ENCODE data around the gene C12orf43. TPM values are rescaled to one million over a fixed set of nuclear protein-coding genes. Genes with fewer than 3 reads are reported as not detected.

Gene C12orf43
- total RNA-seq, 2 donors from 2014 or later = 13.8 to 15.2 TPM

DNA sequence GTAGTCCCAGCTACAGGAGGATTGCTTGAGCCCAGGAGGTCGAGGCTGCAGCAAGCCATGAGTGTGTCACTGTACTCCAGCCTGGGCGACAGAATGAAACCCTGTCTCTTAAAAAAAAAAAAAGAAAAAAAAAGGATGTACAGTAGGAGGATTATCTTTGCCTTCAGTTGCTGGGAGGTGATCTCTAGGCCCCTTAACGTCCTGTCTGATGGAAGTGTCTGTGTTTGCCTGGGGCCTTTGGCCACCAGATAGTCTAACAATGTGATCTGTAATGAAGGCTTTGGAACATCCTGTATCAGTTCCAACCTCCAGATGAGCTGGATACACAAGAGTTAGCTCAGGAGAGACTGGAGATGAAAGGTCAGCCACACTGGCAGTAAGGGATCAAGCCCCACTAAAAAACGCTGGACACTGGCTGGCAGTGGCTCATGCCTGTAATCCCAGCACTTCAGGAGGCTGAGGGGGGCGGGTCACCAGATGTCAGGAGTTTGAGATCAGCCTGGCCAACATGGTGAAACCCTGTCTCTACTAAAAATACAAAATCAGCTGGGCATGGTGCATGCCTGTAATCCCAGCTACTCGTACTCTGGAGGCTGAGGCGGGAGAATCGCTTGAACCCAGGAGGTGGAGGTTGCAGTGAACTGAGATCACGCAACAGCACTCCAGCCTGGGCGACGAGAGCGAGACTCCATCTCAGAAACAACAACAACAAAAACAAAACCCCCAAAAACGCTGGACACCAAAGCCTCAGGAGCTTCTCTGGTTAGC is 57.0 kb downstream of the C12orf43 start:
- H3K27me3 ChIP-seq (replicated peaks; ENCODE audit: insufficient read depth) = no peaks in the 10 kb centered on the region
- no peak for TF ChIP-seq POLR2A (IDR thresholded peaks at IDR 0.05)
- no peak overlapping the region for H3K27ac ChIP-seq
- H3K36me3 ChIP-seq = no peaks in the 10 kb centered on the region
- H3K9me3 ChIP-seq = no peaks in the 10 kb centered on the region
- no peak for DNase-seq (ENCODE audit: low spot score)
- H3K4me1 ChIP-seq (replicated peaks) = no peaks in the 10 kb centered on the region
- 77% methylated on average over 13 of the region's 13 CpGs for WGBS
- no peak overlapping the region for H3K4me3 ChIP-seq
- intact Hi-C loops (cut with DNase I) = no loop called here

DNA sequence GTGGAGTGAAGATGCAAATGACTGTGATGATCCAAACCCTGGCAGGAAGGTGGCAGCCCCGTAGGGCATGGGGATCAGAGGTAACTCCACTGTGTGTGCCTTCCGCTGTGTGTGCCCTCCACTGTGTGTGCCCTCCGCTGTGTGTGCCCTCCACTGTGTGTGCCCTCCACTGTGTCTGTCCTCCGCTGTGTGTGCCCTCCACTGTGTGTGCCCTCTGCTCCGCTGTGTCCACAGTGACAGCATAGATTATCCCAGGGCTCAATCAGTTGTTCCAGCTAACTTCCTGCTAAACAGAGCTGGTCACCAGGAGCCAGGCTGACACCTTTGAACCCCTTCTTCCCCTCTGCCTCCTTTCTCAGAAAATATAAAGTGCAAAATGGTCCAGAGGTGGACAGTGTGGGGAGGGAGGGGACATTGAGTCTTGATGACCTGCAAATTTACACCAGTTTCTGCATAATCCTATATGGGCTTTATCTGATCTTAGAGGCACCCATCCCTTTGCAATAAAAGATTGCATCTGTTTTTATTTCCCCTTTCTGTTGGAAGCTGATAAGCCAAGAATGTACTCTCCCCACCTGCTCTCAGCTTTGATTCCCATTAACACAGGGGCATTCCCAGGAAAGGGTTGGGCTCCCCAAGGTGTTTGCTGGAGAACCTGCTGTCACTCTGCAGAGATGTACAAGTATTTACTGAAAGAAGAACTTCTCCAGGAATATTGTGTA is 59.5 kb downstream of the C12orf43 start:
- TF ChIP-seq CTCF (IDR thresholded peaks at IDR 0.05) (no peak), POLR2A (IDR thresholded peaks at IDR 0.05) (no peak), POLR2AphosphoS5 (IDR thresholded peaks at IDR 0.05) (no peak)
- no peaks in the 10 kb centered on the region for H3K9me3 ChIP-seq
- intact Hi-C loops (cut with DNase I) = no loop called here
- H3K27ac ChIP-seq = no peak overlapping the region
- 79% methylated on average over 5 of the region's 5 CpGs for WGBS
- H3K4me1 ChIP-seq (replicated peaks) = no peaks in the 10 kb centered on the region
- H3K36me3 ChIP-seq = no peaks in the 10 kb centered on the region
- DNase-seq (ENCODE audit: low spot score) = no peak
- no peaks in the 10 kb centered on the region for H3K27me3 ChIP-seq (replicated peaks; ENCODE audit: insufficient read depth)
- H3K4me3 ChIP-seq = no peak overlapping the region

DNA sequence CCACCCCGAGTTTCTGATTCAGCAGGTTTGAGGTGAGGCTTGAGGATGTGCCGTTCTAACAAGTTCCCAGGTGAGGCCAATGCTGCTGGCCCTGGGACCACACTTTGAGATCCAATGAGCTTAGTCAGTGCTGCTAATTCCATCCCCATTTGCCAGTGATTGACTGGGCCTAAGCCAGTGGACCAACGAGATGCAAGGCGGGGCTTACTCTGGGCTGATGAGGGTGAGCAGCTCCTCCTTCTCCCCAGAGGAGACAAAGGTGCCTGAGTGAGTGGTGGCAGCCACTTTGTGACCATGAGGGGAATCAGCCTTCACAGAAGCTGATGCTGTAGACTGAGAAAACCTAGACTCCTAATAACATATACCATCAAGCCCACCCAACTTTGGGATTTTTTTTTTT is 61.1 kb downstream of the C12orf43 start:
- Histone ChIP-seq H3K36me3 (no peaks in the 10 kb centered on the region), H3K27ac (no peak overlapping the region), H3K9me3 (no peaks in the 10 kb centered on the region), H3K27me3 (replicated peaks; ENCODE audit: insufficient read depth) (no peaks in the 10 kb centered on the region), H3K4me1 (replicated peaks) (no peaks in the 10 kb centered on the region), H3K4me3 (no peak overlapping the region)
- 80% methylated on average over 4 of the region's 4 CpGs for WGBS
- no peak for DNase-seq (ENCODE audit: low spot score)
- no peak for TF ChIP-seq POLR2A (IDR thresholded peaks at IDR 0.05)
- no peak for TF ChIP-seq POLR2AphosphoS5 (IDR thresholded peaks at IDR 0.05)
- no peak for TF ChIP-seq CTCF (IDR thresholded peaks at IDR 0.05)
- intact Hi-C loops (cut with DNase I) = no loop called here

GRCh38 chr12:120950807-120951206 is 65.5 kb downstream of the C12orf43 start:
- intact Hi-C loops (cut with DNase I) = loop anchor here (5.0 kb wide), 1 partner anchor 209 kb away; no protein-coding TSS in a partner anchor
- WGBS = 92% methylated on average over 5 of the region's 5 CpGs
- H3K27ac ChIP-seq = no peak overlapping the region
- DNase-seq (ENCODE audit: low spot score) = no peak
- no peaks in the 10 kb centered on the region for H3K27me3 ChIP-seq (replicated peaks; ENCODE audit: insufficient read depth)
- no peak overlapping the region for H3K4me3 ChIP-seq
- H3K36me3 ChIP-seq = no peaks in the 10 kb centered on the region
- TF ChIP-seq POLR2AphosphoS5 (IDR thresholded peaks at IDR 0.05) (no peak), CTCF (IDR thresholded peaks at IDR 0.05) (no peak), POLR2A (IDR thresholded peaks at IDR 0.05) (no peak)
- no peaks in the 10 kb centered on the region for H3K4me1 ChIP-seq (replicated peaks)
- no peaks in the 10 kb centered on the region for H3K9me3 ChIP-seq

Other genes starting within 250 kb of the C12orf43 start
- 10 to 100 TPM; 36.0 to 37.1 TPM for gene SPPL3, start 112.1 kb downstream of the C12orf43 start, total RNA-seq
- 1 to 10 TPM; 1.1 to 1.3 TPM for gene HNF1A, start 37.9 kb downstream of the C12orf43 start, total RNA-seq
- under 1 TPM; 0.14 to 0.91 TPM for gene OASL, start 22.8 kb upstream of the C12orf43 start, total RNA-seq
- gene P2RX7, start 116.4 kb upstream of the C12orf43 start, total RNA-seq = 10 to 100 TPM in 1 of 2 donors, 1 to 10 TPM in 1; 1.4 to 11.8 TPM
- 100 to 1,000 TPM in 1 of 2 donors, 10 to 100 TPM in 1; 63.2 to 103 TPM for gene P2RX4, start 193.6 kb upstream of the C12orf43 start, total RNA-seq